C4-2B (cell line): Measurements from ENCODE around the gene ASXL2.

Source experiments
- CTCF ChIP-seq: fragments of 450-650 bp; conservative IDR thresholded peaks from 2 replicates; pipeline ENCODE4 v1.5.1; 2017; ENCODE audit warnings: mild to moderate bottlenecking
- ZFX ChIP-seq: fragments of 450-650 bp; IDR thresholded peaks from 2 replicates; pipeline ENCODE4 v1.6.1; 2017

- TF ChIP-seq CTCF (no peak), ZFX (no peak)
Observed at GRCh38 chr2:25877431-25878360, 591 bp downstream of the ASXL2 start.
